Measurements from ENCODE around the gene NCAPD3.

DNA sequence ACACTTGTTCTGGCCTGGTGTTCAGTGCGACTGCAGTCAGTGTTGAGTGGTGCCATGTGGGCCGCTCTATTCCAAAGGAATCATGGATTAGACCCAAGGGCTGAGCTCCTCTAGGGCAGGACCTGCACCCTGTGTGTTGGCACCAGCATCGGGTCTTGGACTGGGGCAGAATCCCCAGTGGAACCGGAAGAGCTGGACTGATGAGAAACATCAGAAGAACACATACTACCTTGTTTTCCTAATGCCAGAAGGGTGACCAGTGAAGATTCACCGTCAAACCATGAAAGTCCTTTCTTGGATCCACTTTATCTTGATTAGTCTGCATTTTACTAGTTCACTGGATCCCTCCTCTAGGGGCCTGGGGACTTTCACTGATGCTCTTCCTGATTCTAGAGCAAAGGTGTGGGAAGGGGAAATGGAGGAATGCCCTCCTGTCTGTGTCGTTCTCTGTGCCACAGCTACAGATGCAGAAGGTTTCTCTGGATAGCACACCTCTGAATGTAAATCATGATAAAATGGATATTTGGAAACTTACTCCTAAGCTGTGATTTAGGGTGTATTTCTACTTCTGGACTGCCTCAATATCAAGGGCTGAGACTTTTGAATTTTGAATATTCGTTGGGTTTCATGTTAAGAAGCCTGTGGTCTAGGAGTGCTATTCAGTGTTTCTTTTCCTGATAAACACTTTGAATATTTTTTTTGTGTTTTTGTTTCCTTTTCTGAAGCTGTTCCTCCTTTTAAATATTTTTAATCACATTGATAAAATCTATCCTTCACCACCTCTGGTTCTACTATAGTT is 41.4 kb upstream of the NCAPD3 start:
- TF ChIP-seq ARNT (IDR thresholded peaks at IDR 0.05) (no peak), SMAD1 (IDR thresholded peaks at IDR 0.05; ENCODE audit: low read depth, low read length, partially characterized antibody) (no peak), ZNF274 (IDR thresholded peaks at IDR 0.05; ENCODE audit: borderline replicate concordance, low read depth, low read length) (no peak), MYC (IDR thresholded peaks at IDR 0.05; ENCODE audit: low read depth, low read length) (no peak), MYC (CRISPR knock-in tag; IDR thresholded peaks at IDR 0.05; ENCODE audit: borderline replicate concordance, low read depth) (no peak), POLR2A (conservative IDR thresholded peaks at IDR 0.05) (no peak), BMI1 (IDR thresholded peaks at IDR 0.05; ENCODE audit: low read length) (no peak), EZH2 (IDR thresholded peaks at IDR 0.05; ENCODE audit: borderline replicate concordance, low read depth, low read length) (no peak), TEAD4 (IDR thresholded peaks at IDR 0.05; ENCODE audit: low read length) (no peak), TEAD4 (CRISPR knock-in tag; IDR thresholded peaks at IDR 0.05; ENCODE audit: borderline replicate concordance) (no peak)
- TF ChIP-seq, protein P1, sequence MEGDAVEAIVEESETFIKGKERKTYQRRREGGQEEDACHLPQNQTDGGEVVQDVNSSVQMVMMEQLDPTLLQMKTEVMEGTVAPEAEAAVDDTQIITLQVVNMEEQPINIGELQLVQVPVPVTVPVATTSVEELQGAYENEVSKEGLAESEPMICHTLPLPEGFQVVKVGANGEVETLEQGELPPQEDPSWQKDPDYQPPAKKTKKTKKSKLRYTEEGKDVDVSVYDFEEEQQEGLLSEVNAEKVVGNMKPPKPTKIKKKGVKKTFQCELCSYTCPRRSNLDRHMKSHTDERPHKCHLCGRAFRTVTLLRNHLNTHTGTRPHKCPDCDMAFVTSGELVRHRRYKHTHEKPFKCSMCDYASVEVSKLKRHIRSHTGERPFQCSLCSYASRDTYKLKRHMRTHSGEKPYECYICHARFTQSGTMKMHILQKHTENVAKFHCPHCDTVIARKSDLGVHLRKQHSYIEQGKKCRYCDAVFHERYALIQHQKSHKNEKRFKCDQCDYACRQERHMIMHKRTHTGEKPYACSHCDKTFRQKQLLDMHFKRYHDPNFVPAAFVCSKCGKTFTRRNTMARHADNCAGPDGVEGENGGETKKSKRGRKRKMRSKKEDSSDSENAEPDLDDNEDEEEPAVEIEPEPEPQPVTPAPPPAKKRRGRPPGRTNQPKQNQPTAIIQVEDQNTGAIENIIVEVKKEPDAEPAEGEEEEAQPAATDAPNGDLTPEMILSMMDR (IDR thresholded peaks at IDR 0.05 in 2 of 3, conservative IDR thresholded peaks at IDR 0.05 in 1 of 3; ENCODE audit: insufficient read depth in 2 of 3, low read depth in 1 of 3, low read length in 3 of 3) = no peak
- TF ChIP-seq, protein P2, sequence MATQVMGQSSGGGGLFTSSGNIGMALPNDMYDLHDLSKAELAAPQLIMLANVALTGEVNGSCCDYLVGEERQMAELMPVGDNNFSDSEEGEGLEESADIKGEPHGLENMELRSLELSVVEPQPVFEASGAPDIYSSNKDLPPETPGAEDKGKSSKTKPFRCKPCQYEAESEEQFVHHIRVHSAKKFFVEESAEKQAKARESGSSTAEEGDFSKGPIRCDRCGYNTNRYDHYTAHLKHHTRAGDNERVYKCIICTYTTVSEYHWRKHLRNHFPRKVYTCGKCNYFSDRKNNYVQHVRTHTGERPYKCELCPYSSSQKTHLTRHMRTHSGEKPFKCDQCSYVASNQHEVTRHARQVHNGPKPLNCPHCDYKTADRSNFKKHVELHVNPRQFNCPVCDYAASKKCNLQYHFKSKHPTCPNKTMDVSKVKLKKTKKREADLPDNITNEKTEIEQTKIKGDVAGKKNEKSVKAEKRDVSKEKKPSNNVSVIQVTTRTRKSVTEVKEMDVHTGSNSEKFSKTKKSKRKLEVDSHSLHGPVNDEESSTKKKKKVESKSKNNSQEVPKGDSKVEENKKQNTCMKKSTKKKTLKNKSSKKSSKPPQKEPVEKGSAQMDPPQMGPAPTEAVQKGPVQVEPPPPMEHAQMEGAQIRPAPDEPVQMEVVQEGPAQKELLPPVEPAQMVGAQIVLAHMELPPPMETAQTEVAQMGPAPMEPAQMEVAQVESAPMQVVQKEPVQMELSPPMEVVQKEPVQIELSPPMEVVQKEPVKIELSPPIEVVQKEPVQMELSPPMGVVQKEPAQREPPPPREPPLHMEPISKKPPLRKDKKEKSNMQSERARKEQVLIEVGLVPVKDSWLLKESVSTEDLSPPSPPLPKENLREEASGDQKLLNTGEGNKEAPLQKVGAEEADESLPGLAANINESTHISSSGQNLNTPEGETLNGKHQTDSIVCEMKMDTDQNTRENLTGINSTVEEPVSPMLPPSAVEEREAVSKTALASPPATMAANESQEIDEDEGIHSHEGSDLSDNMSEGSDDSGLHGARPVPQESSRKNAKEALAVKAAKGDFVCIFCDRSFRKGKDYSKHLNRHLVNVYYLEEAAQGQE (IDR thresholded peaks at IDR 0.05; ENCODE audit: borderline replicate concordance) = no peak
- TF ChIP-seq, protein P2 (CRISPR knock-in tag; IDR thresholded peaks at IDR 0.05; ENCODE audit: low read depth) = no peak
